HG02798 (cell line): ENCODE results near the gene HTR3D.
"Not testable (repeated sequence)": the region's sequence is repeated elsewhere in the genome, so short reads cannot be mapped to it uniquely, and the experiment has no call there.

Experiments
- ATAC-seq: cut with Tn5 transposase; IDR thresholded peaks from one replicate; pipeline ENCODE4 v1.9.1; 2021; ENCODE audit warnings: mild to moderate bottlenecking; ENCODE audit not compliant: unreplicated experiment, poor library complexity

Gene HTR3D

DNA sequence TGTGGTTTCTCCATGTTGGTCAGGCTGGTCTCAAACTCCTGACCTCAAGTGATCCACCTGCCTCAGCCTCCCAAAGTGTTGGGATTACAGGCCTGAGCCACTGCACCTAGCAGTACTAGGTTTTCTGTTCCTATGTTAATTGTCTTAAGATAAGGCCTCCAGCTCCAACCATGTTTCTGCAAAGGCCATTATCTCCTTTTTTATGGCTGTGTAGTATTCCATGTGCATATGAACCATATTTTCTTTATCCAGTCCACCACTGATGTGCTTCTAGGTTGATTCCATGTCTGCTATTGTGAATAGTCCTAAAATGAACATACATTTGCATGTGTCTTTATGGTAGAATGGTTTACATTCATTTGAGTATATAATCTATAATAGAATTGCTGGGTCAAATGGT lies 31.1 kb downstream of the HTR3D start:
- no peak for ATAC-seq

DNA sequence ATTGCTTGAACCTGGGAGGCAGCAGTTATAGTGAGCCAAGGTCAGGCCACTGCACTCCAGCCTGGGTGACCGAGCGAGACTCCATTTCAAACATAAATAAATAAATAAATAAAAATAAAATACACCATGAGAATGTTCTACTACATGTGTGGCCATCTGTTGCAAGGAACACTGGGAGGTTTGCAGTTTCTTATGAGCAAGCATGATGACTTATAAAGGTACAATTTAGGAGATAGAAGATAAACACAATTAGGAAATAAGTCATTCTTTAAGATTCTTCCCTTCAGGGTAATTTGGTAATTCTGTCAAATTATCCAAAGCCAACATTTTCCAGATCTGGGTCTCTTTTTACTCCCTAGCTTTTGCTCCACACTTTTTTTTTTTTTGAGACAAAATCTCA lies 34.7 kb downstream of the HTR3D start:
- ATAC-seq = no peak

DNA sequence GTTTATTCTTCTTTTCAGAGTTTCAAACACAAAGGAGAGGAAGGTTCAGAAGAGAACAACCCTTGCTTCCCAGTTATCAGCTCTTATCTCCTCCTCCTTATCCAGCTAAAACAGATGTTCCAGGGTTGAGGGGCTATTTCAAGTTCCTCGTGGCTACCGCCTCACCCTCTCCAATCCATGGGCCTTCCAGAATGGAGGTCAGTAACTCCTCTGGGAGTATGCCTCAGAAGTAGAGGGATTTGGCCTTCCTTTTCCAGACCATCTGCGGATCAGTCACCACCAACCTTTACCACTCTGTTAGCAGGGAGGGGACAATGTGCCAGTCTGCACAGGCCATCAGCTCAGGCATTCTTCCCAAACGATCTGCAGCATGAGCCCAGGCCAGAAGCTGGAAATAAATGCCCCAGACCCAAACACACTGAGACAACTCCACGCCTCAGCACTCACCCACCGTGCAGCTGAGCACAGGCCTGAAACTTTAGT lies 36.1 kb downstream of the HTR3D start:
- ATAC-seq = no peak

DNA sequence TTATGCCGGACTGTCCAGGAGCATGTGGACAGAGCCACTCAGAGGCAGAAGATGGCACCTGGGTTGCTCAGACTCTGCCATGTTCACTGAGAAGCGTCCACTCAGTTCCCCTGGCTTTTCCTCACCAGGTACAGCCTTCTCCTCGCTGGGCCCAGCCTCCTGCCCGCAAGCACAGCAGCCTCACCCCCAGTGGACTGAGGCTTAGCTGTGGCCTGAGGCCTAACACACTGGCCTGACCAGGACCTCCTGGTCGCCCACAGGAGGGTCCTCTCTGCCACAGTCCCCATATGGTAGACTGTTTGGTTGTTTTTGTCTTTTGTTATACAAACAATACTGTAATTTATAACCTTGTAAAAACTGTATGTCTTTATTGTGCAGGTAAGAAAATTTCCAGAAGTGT lies 36.8 kb downstream of the HTR3D start:
- no peak for ATAC-seq

DNA sequence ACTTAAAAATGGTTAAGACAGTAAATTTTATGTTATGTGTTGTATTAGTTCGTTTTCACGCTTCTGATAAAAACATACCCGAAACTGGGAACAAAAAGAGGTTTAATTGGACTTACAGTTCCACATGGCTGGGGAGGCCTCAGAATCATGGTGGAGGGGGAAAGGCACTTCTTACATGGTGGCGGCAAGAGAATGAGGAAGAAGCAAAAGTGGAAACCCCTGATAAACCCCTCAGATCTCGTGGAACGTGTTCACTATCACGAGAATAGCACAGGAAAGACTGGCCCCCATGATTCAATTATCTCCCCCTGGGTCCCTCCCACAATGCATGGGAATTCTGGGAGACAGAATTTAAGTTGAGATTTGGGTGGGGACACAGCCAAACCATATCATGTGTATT lies 39.6 kb downstream of the HTR3D start:
- not testable (repeated sequence) for ATAC-seq

DNA sequence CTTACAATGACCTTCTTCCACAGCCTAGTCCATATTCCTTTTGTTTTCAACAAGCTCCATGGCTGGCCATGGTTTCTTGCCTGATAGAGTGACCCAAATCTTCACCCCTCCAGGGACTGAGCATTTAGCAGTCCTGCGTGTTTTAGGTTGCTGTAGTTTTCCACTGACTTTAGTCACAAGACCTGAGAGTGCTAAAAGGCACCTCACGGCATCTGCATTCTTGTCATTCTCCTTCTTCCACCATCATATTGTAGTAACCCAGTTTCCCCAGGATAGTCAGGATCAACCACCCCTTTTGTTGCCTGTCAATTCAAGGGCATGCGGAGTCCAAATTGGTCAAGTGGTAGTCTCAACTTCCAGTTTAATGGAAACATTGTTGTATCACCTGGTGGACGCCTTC lies 42.1 kb downstream of the HTR3D start:
- no peak for ATAC-seq

DNA sequence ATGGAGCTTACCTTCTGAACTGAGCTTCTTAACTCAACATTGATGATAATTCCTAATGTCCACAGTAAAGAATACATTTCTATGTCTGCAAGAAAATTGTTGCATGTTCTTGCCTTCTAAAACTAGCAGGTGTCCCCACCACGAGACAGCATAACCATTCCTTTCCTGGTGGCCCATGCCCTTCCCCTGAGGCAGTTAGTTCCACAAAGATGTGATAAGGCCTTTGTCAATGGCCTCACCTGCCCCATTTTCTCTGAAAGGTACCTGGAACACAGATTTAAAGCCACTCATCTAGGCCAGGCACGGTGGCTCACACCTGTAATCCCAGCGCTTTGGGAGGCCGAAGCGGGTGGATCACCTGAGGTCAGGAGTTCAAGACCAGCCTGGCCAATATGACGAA lies 44.4 kb downstream of the HTR3D start:
- ATAC-seq = no peak

DNA sequence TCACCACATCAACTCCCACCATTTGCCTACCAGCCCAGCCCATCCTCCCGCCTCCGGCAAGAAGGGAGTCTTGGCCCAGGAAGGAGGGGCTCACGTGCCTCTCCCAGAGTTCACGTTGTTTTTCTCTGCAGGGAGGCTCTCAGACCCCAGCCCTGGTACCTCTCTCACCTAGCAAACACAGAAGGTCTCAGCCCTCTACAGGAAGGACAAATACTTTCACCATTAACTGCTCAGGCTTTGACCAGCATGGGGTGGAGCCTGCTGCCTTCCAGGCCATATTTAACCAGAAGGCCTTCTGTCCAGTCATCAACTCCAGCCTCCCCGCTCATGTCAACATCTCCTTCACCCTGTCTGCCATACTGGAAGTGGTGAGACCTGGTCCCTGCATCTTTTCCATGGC lies 46.3 kb downstream of the HTR3D start:
- no peak for ATAC-seq

DNA sequence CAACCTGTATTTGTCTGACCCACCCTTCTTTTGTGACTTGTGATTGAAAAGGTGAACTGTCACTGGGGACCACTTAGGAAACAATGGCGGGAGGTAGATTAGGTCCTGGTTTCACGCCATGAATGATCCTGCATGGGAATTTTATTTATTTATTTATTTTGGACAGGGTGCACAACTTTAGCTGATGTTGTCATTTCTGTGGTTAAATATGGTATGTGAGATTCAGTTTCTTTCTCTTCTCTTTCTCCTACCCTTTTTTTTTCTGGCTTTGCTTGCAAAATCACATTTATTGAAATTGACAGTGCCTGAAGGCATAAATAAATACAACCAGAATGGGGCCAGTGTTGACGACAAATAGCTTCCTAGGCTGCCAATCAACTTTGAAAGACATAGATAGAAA lies 47.3 kb downstream of the HTR3D start:
- no peak for ATAC-seq

DNA sequence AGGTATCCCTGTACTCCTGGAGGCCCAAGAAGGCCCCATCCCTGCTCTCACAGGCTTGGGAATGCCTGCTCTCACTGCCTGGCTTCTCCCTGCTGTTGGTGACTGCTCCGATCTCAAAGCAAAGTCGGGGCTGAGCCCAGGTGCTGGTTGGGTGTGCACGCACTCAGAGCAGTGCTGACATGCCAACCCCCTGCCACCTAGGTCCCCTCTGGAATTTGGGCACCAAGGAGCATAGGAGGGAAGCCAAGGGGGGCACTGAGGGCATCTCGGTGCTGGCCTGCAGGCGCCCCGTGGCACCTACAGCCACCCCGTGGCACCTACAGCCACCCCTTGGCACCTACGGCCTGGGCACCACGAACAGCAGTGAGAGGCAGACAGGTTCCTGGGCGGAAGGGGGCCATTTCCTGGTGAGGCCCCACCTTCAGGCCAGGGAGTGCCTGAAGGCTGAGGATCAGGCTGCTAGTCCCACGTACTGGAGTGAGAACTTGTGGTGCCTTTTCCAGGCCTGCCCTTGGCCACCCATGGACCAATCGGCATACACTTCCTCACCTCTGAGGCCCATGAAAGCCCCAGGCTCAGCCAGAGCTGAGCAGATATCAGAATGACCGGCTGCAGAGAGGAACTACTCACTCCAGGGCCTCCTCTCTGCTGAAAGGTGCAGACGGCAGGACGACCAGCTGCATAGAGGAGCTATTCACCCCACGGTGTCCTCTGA lies 49.7 kb downstream of the HTR3D start:
- ATAC-seq = no peak

DNA sequence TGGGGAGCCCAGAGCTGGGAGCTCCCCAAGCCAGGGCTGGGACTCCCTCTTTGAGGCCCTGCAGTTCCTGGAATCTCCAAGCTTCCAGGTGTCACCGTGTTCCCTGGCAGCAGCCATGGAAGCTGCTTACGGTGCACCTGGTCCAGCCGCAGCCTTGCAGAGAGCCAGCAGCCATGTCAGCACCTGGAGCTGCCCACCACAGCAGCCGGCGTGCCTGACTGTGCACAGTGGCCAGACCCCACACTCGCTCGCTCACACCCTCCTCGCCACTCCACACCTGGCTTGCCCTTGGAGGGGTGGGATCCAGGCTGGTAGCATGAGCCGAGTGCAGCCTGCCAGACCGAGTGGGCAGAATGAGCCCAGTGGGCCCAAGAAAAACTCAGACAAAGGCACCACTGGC lies 50.5 kb downstream of the HTR3D start:
- no peak for ATAC-seq

DNA sequence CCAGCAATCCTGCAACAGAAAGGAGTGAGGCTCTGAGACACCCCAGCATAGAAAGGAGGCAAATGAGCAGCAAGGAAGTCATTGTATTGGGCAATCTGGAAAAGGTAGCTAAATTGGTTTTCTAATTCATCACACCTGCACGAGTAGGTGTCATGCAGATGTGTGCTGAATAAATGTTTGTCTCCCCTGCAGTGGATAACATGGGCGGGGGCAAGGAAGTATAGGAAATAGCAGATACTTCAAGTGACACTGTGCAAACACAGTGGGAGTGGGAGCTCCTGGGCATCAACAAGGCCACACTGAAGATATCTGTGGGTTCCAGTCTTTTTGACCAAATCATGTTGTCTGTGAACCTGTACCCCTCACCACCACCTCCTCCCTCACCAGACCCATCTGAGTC lies 50.9 kb downstream of the HTR3D start:
- no peak for ATAC-seq

DNA sequence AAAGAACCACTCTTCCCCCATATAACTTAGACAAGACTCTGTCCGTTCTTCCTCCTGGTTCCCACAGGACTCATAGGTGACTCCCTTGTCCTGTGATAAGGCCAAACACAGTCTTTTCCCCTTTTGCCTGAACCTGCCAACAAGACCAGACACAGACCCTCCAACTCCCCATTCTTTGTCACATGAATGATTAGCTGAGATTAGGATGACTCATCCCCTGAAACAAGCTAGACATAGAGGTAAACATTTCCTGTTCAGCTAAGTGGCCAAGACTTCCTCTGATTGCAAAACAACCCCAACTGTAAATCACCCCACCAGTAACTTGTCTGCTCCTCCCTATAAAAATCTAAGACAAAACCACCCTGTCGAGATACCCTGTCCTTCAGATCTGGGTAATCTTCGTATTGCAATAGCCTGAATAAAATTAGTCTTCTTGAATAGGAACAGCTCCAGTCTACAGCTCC lies 53.9 kb downstream of the HTR3D start:
- no peak for ATAC-seq
